ENCODE data around the gene PSMA5.

Gene PSMA5

GRCh38 chr1:109367626-109368025 lies 58.6 kb downstream of the PSMA5 start:
- no peak for DNase-seq (ENCODE audit: low read depth)

GRCh38 chr1:109365642-109366204 lies 60.5 kb downstream of the PSMA5 start:
- no peak for DNase-seq (ENCODE audit: low read depth)

- DNase-seq (ENCODE audit: low read depth): no peak
Measured at GRCh38 chr1:109361649-109362048, 64.6 kb downstream of the PSMA5 start.

- DNase-seq (ENCODE audit: low read depth): no peak
Measured at GRCh38 chr1:109361069-109361468, 65.2 kb downstream of the PSMA5 start.

GRCh38 chr1:109357616-109358015 lies 68.6 kb downstream of the PSMA5 start:
- no peak for DNase-seq (ENCODE audit: low read depth)

GRCh38 chr1:109356915-109357314 lies 69.3 kb downstream of the PSMA5 start:
- no peak for DNase-seq (ENCODE audit: low read depth)

- DNase-seq (ENCODE audit: low read depth): no peak
Measured at GRCh38 chr1:109356505-109356904, 69.7 kb downstream of the PSMA5 start.

GRCh38 chr1:109354929-109355328 lies 71.3 kb downstream of the PSMA5 start:
- DNase-seq (ENCODE audit: low read depth): no peak

- DNase-seq (ENCODE audit: low read depth): no peak
Measured at GRCh38 chr1:109351457-109351856, 74.8 kb downstream of the PSMA5 start.

- DNase-seq (ENCODE audit: low read depth): no peak
Measured at GRCh38 chr1:109350655-109351054, 75.6 kb downstream of the PSMA5 start.

- no peak for DNase-seq (ENCODE audit: low read depth)
Measured at GRCh38 chr1:109350182-109350581, 76.1 kb downstream of the PSMA5 start.
